Calu3 (cell line): Measurements from ENCODE around the gene ANKRD18A. TPM values are rescaled to one million over a fixed set of nuclear protein-coding genes. Genes with fewer than 3 reads are reported as not detected.

Experiments used
- BruUV-seq: library from RNA; stranded (reverse); fragments of 400-500 nt; replicated peaks from 2 replicates; lab custom pipeline; 2021; lab: Mats Ljungman, UMichigan
- CTCF ChIA-PET: fragments of 300-600 bp; sonication (Branson Sonifier 250); formaldehyde crosslinking; loops from one replicate; lab custom pipeline; 2022; ENCODE audit warnings: antibody characterized with exemption; lab: Charles Lee
- DNase-seq: peaks from one replicate; pipeline ENCODE4 v3.0.0; 2022
- H3K27ac Mint-ChIP-seq: one replicate; pipeline ENCODE4 v1.8.0; 2022; ENCODE audit warnings: mixed read lengths; ENCODE audit not compliant: unreplicated experiment
- H3K27me3 Mint-ChIP-seq: one replicate; pipeline ENCODE4 v1.8.0; 2022; ENCODE audit warnings: mixed read lengths; ENCODE audit not compliant: unreplicated experiment
- H3K36me3 Mint-ChIP-seq: one replicate; pipeline ENCODE4 v1.8.0; 2022; ENCODE audit warnings: mild to moderate bottlenecking, moderate library complexity, mixed read lengths; ENCODE audit not compliant: insufficient read depth, unreplicated experiment
- H3K4me1 Mint-ChIP-seq: one replicate; pipeline ENCODE4 v1.8.0; 2022; ENCODE audit warnings: mild to moderate bottlenecking, low read depth, mixed read lengths; ENCODE audit not compliant: unreplicated experiment
- H3K4me3 Mint-ChIP-seq: one replicate; pipeline ENCODE4 v1.8.0; 2022; ENCODE audit warnings: mild to moderate bottlenecking, low read depth, moderate library complexity, mixed read lengths; ENCODE audit not compliant: unreplicated experiment
- H3K9me3 Mint-ChIP-seq: one replicate; pipeline ENCODE4 v1.8.0; 2022; ENCODE audit warnings: low read depth, mixed read lengths; ENCODE audit not compliant: unreplicated experiment
- CTCF ChIP-seq: fragments of 200-600 bp; IDR thresholded peaks from one replicate; pipeline ENCODE4 v1.8.0; 2022; ENCODE audit warnings: antibody characterized with exemption; ENCODE audit not compliant: unreplicated experiment
- intact Hi-C: fragments of 100-400 bp; cut with micrococcal nuclease; formaldehyde crosslinking; loops from one replicate; pipeline ENCODE4 v1.10.0; 2022; ENCODE audit not compliant: unreplicated experiment
- total RNA-seq: library from RNA; stranded (reverse); gene quantifications from 2 replicates; pipeline ENCODE4 v1.2.3, GENCODE V29; 2022

Gene ANKRD18A
- total RNA-seq, 1 experiment from 2014 or later = 27.3 TPM

GRCh38 chr9:38642951-38643814, 22.8 kb upstream of the ANKRD18A start:
- H3K9me3 Mint-ChIP-seq = no peaks in the 10 kb centered on the region
- H3K4me1 Mint-ChIP-seq = peaks cover 7% of the 10 kb centered on the region
- CTCF ChIA-PET = no interaction called here
- no peak overlapping the region for H3K4me3 Mint-ChIP-seq
- no peaks in the 10 kb centered on the region for H3K27me3 Mint-ChIP-seq
- TF ChIP-seq CTCF = no peak
- intact Hi-C loops = no loop called here
- no TSS peak for BruUV-seq
- no peaks in the 10 kb centered on the region for H3K36me3 Mint-ChIP-seq
- DNase-seq = no peak
- H3K27ac Mint-ChIP-seq = no peak overlapping the region

GRCh38 chr9:38641985-38642864, 21.8 kb upstream of the ANKRD18A start:
- no peak for TF ChIP-seq CTCF
- no peak overlapping the region for H3K4me3 Mint-ChIP-seq
- intact Hi-C loops = no loop called here
- DNase-seq = peak; percentile 13
- BruUV-seq = no TSS peak
- no peaks in the 10 kb centered on the region for H3K36me3 Mint-ChIP-seq
- H3K4me1 Mint-ChIP-seq = peaks cover 7% of the 10 kb centered on the region
- no peak overlapping the region for H3K27ac Mint-ChIP-seq
- H3K27me3 Mint-ChIP-seq = no peaks in the 10 kb centered on the region
- CTCF ChIA-PET = no interaction called here
- H3K9me3 Mint-ChIP-seq = no peaks in the 10 kb centered on the region

- no peak for TF ChIP-seq CTCF
- H3K4me3 Mint-ChIP-seq = no peak overlapping the region
- CTCF ChIA-PET = no interaction called here
- no peak for DNase-seq
- H3K9me3 Mint-ChIP-seq = no peaks in the 10 kb centered on the region
- no TSS peak for BruUV-seq
- no peaks in the 10 kb centered on the region for H3K36me3 Mint-ChIP-seq
- no peaks in the 10 kb centered on the region for H3K27me3 Mint-ChIP-seq
- H3K4me1 Mint-ChIP-seq = peaks cover 7% of the 10 kb centered on the region
- H3K27ac Mint-ChIP-seq = no peak overlapping the region
- intact Hi-C loops = no loop called here
These were observed 20.7 kb upstream of the ANKRD18A start for GRCh38 chr9:38641142-38641541.

- Mint-ChIP-seq H3K27ac (no peak overlapping the region), H3K4me3 (no peak overlapping the region), H3K9me3 (no peaks in the 10 kb centered on the region), H3K4me1 (peaks cover 7% of the 10 kb centered on the region), H3K36me3 (no peaks in the 10 kb centered on the region), H3K27me3 (no peaks in the 10 kb centered on the region)
- no peak for DNase-seq
- intact Hi-C loops = no loop called here
- CTCF ChIA-PET = no interaction called here
- BruUV-seq = no TSS peak
- TF ChIP-seq CTCF = no peak
These were observed 19.2 kb upstream of the ANKRD18A start for GRCh38 chr9:38639577-38639940.
